Activated T-helper 1 cell treated with anti-CD3 and anti-CD28 coated beads, Interleukin-2, amount 50 U/mL, for 16 hours (primary cell): ENCODE measurements around the gene INHBA.
A peak's percentile ranks its signal among the peaks of the same experiment; 100 is the strongest.

Experiments used
- DNase-seq, 2 donors: peaks; one replicate each; pipeline ENCODE4 v3.0.0-alpha.2; 2020; ENCODE audit warnings: low read depth in 1 of 2, low spot score in 1 of 2

Gene INHBA

GRCh38 chr7:41711283-41712064, 8.6 kb upstream of the INHBA start:
- DNase-seq: no peak

- DNase-seq: no peak
Measured at GRCh38 chr7:41710838-41711237, 7.9 kb upstream of the INHBA start.

- no peak for DNase-seq
Measured at GRCh38 chr7:41709621-41710020, 6.7 kb upstream of the INHBA start.

- DNase-seq: no peak
Measured at GRCh38 chr7:41708581-41709358, 5.9 kb upstream of the INHBA start.

GRCh38 chr7:41706228-41706930, 3.5 kb upstream of the INHBA start:
- no peak for DNase-seq

GRCh38 chr7:41705109-41705901, 2.4 kb upstream of the INHBA start:
- DNase-seq: peak in 1 of 2 donors; percentile 6

- DNase-seq: no peak
Measured at GRCh38 chr7:41701068-41701941, 1.6 kb downstream of the INHBA start.

GRCh38 chr7:41700044-41700471, 2.8 kb downstream of the INHBA start:
- no peak for DNase-seq

GRCh38 chr7:41699516-41699915, 3.4 kb downstream of the INHBA start:
- DNase-seq: no peak

- no peak for DNase-seq
Measured at GRCh38 chr7:41698726-41699125, 4.2 kb downstream of the INHBA start.

- no peak for DNase-seq
Measured at GRCh38 chr7:41698114-41698513, 4.8 kb downstream of the INHBA start.

GRCh38 chr7:41696323-41696916, 6.5 kb downstream of the INHBA start:
- DNase-seq: no peak

GRCh38 chr7:41695661-41696322, 7.1 kb downstream of the INHBA start:
- no peak for DNase-seq

GRCh38 chr7:41694495-41694894, 8.4 kb downstream of the INHBA start:
- DNase-seq: no peak

- DNase-seq: no peak
Measured at GRCh38 chr7:41693150-41693997, 9.5 kb downstream of the INHBA start.

- DNase-seq: no peak
Measured at GRCh38 chr7:41692251-41692650, 10.6 kb downstream of the INHBA start.

- DNase-seq: no peak
Measured at GRCh38 chr7:41691286-41692190, 11.4 kb downstream of the INHBA start.
